Upper lobe of left lung (tissue), 4 donors: ENCODE data around the gene IQUB.

Experiments
- EP300 ChIP-seq, 4 donors: sonication (generic); formaldehyde crosslinking; IDR thresholded peaks; one replicate each; pipeline ENCODE4 v1.5.1; 2017; ENCODE audit warnings: antibody characterized with exemption in 4 of 4, control low read depth in 2 of 4
- POLR2A ChIP-seq, 4 donors: fragments of 450-650 bp; IDR thresholded peaks; one replicate each; pipeline ENCODE4 v1.5.1; 2016 to 2017; ENCODE audit warnings: antibody characterized with exemption in 4 of 4, mild to moderate bottlenecking in 2 of 4
- POLR2AphosphoS5 ChIP-seq, 2 donors: sonication (generic); formaldehyde crosslinking; IDR thresholded peaks; one replicate each; pipeline ENCODE4 v1.5.1; 2017; ENCODE audit warnings: antibody characterized with exemption in 2 of 2
- TF ChIP-seq, protein P1 (sequence below), 6 experiments: fragments of 450-650 bp in 4 of 6; fragments of 200-600 bp in 2 of 6; sonication (generic) in 2 of 6; IDR thresholded peaks; one replicate each; pipeline ENCODE4 v1.5.1; 2016 to 2019; ENCODE audit warnings: antibody characterized with exemption in 6 of 6

DNA sequence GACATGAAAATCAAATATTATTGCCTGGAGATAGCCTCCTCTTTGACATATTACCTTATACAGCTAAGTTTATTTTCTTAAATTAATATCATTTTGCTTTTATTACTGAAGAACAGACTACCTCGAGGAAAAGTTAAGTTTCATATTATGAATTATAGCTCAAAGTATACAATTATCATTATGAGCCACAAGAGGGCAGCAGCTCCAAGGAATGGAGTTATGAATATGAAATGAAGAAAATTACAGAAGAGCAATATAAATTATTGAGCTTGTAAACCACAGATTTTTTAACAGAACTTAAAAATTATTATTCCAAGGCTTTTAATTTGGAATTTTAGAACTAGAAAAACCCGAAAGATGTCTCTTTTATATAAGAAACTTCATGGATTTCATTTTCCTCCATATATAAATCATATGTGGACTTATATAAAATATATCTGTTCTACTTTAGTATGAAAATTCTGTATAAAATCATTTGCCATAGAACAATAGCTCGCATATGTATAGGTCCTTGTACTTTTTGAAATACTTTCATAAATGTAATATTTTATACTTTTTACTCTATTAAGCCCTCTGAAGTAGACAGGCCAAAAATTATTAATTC, 40.1 kb downstream of the IQUB start:
- TF ChIP-seq, protein P1, sequence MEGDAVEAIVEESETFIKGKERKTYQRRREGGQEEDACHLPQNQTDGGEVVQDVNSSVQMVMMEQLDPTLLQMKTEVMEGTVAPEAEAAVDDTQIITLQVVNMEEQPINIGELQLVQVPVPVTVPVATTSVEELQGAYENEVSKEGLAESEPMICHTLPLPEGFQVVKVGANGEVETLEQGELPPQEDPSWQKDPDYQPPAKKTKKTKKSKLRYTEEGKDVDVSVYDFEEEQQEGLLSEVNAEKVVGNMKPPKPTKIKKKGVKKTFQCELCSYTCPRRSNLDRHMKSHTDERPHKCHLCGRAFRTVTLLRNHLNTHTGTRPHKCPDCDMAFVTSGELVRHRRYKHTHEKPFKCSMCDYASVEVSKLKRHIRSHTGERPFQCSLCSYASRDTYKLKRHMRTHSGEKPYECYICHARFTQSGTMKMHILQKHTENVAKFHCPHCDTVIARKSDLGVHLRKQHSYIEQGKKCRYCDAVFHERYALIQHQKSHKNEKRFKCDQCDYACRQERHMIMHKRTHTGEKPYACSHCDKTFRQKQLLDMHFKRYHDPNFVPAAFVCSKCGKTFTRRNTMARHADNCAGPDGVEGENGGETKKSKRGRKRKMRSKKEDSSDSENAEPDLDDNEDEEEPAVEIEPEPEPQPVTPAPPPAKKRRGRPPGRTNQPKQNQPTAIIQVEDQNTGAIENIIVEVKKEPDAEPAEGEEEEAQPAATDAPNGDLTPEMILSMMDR (IDR thresholded peaks at IDR 0.05): peak; percentile 32 to 57 (median 51)
- TF ChIP-seq POLR2AphosphoS5 (IDR thresholded peaks at IDR 0.05) (no peak), EP300 (IDR thresholded peaks at IDR 0.05) (no peak), POLR2A (IDR thresholded peaks at IDR 0.05) (no peak)
